ENCODE measurements around the gene DDX39B. TPM values are rescaled to one million over a fixed set of nuclear protein-coding genes. Genes with fewer than 3 reads are reported as not detected.
"Not testable (repeated sequence)": the region's sequence is repeated elsewhere in the genome, so short reads cannot be mapped to it uniquely, and the experiment has no call there.

The DDX39B gene
- total RNA-seq, 1 donor from 2014 or later, result 336 TPM

GRCh38 chr6:31502586-31502985, 39.2 kb downstream of the DDX39B start:
- DNase-seq (ENCODE audit: low spot score), result no peak
- Mint-ChIP-seq H3K27me3 (ENCODE audit: unreplicated experiment) (peaks cover 5% of the 10 kb centered on the region), H3K4me3 (ENCODE audit: unreplicated experiment) (no peak overlapping the region), H3K27ac (ENCODE audit: unreplicated experiment) (no peak overlapping the region), H3K4me1 (ENCODE audit: unreplicated experiment) (peaks cover 11% of the 10 kb centered on the region), H3K9me3 (ENCODE audit: unreplicated experiment) (no peaks in the 10 kb centered on the region), H3K36me3 (ENCODE audit: low read depth, unreplicated experiment) (no peaks in the 10 kb centered on the region)
- no peak for TF ChIP-seq CTCF (IDR thresholded peaks at IDR 0.05; ENCODE audit: unreplicated experiment)

GRCh38 chr6:31499648-31500047, 42.2 kb downstream of the DDX39B start:
- not testable (repeated sequence) for H3K36me3 Mint-ChIP-seq (ENCODE audit: low read depth, unreplicated experiment); H3K4me3 Mint-ChIP-seq (ENCODE audit: unreplicated experiment); H3K4me1 Mint-ChIP-seq (ENCODE audit: unreplicated experiment); H3K9me3 Mint-ChIP-seq (ENCODE audit: unreplicated experiment); DNase-seq (ENCODE audit: low spot score); H3K27ac Mint-ChIP-seq (ENCODE audit: unreplicated experiment)
- H3K27me3 Mint-ChIP-seq (ENCODE audit: unreplicated experiment), result peaks cover 11% of the 10 kb centered on the region

GRCh38 chr6:31498748-31499147, 43.1 kb downstream of the DDX39B start:
- peak; percentile 22 for DNase-seq (ENCODE audit: low spot score)
- Mint-ChIP-seq H3K4me1 (ENCODE audit: unreplicated experiment) (peaks cover 8% of the 10 kb centered on the region), H3K4me3 (ENCODE audit: unreplicated experiment) (peak overlapping the region; percentile 92), H3K9me3 (ENCODE audit: unreplicated experiment) (no peaks in the 10 kb centered on the region), H3K36me3 (ENCODE audit: low read depth, unreplicated experiment) (no peaks in the 10 kb centered on the region), H3K27me3 (ENCODE audit: unreplicated experiment) (peaks cover 11% of the 10 kb centered on the region), H3K27ac (ENCODE audit: unreplicated experiment) (no peak overlapping the region)
- no peak for TF ChIP-seq CTCF (IDR thresholded peaks at IDR 0.05; ENCODE audit: unreplicated experiment)

- H3K27ac Mint-ChIP-seq (ENCODE audit: unreplicated experiment), result peak within 1 kb of the TSS; percentile 48
These were observed 44.0 kb downstream of the DDX39B start, which contains the start of gene MICB for GRCh38 chr6:31497531-31498476. Gene MICB, plus strand, starts transcription at chr6:31498145. Its CDS starts 49 bp downstream, at chr6:31498194.

GRCh38 chr6:31496826-31497225, 45.0 kb downstream of the DDX39B start:
- not testable (repeated sequence) for H3K4me1 Mint-ChIP-seq (ENCODE audit: unreplicated experiment); H3K9me3 Mint-ChIP-seq (ENCODE audit: unreplicated experiment); H3K27ac Mint-ChIP-seq (ENCODE audit: unreplicated experiment); DNase-seq (ENCODE audit: low spot score); H3K36me3 Mint-ChIP-seq (ENCODE audit: low read depth, unreplicated experiment)
- peaks cover 11% of the 10 kb centered on the region for H3K27me3 Mint-ChIP-seq (ENCODE audit: unreplicated experiment)
- H3K4me3 Mint-ChIP-seq (ENCODE audit: unreplicated experiment), result peak overlapping the region; percentile 92

More at GRCh38 chr6:31497531-31498476, 44.0 kb downstream of the DDX39B start, which contains the start of gene MICB:
- H3K4me3 Mint-ChIP-seq (ENCODE audit: unreplicated experiment), result peak within 1 kb of the TSS; percentile 92
- H3K9me3 Mint-ChIP-seq (ENCODE audit: unreplicated experiment), result no peaks in the 10 kb centered on the region
- H3K36me3 Mint-ChIP-seq (ENCODE audit: low read depth, unreplicated experiment), result no peaks in the 10 kb centered on the region
- H3K27me3 Mint-ChIP-seq (ENCODE audit: unreplicated experiment), result peaks cover 11% of the 10 kb centered on the region
- no peak for TF ChIP-seq CTCF (IDR thresholded peaks at IDR 0.05; ENCODE audit: unreplicated experiment)
- DNase-seq (ENCODE audit: low spot score), result peak; percentile 55
- peaks cover 8% of the 10 kb centered on the region for H3K4me1 Mint-ChIP-seq (ENCODE audit: unreplicated experiment)

GRCh38 chr6:31495580-31495979, 46.2 kb downstream of the DDX39B start:
- Mint-ChIP-seq H3K36me3 (ENCODE audit: low read depth, unreplicated experiment) (no peaks in the 10 kb centered on the region), H3K4me1 (ENCODE audit: unreplicated experiment) (peaks cover 8% of the 10 kb centered on the region), H3K9me3 (ENCODE audit: unreplicated experiment) (no peaks in the 10 kb centered on the region), H3K27ac (ENCODE audit: unreplicated experiment) (no peak overlapping the region), H3K27me3 (ENCODE audit: unreplicated experiment) (peaks cover 11% of the 10 kb centered on the region), H3K4me3 (ENCODE audit: unreplicated experiment) (peak overlapping the region; percentile 47)
- TF ChIP-seq CTCF (IDR thresholded peaks at IDR 0.05; ENCODE audit: unreplicated experiment), result no peak
- no peak for DNase-seq (ENCODE audit: low spot score)

All from endothelial cell (in vitro differentiated cells).